Measurements from ENCODE around the gene SAMD11. TPM values are rescaled to one million over a fixed set of nuclear protein-coding genes. Genes with fewer than 3 reads are reported as not detected.

SAMD11 gene
- total and polyA plus RNA-seq, 2 experiments from 2014 or later, result 32.2 to 146 TPM

GRCh38 chr1:938711-939489 is 15.2 kb downstream of the SAMD11 start:
- H3K9me3 ChIP-seq (ENCODE audit: low read depth), result no peaks in the 10 kb centered on the region
- H3K4me1 ChIP-seq (ENCODE audit: low read depth), result peaks cover 28% of the 10 kb centered on the region
- H3K36me3 ChIP-seq, result no peaks in the 10 kb centered on the region
- H3K4me3 ChIP-seq, result no peak overlapping the region
- no peak for DNase-seq (ENCODE audit: low read depth in 1 of 2, low spot score in 1 of 2)
- peaks cover 25% of the 10 kb centered on the region for H3K27me3 ChIP-seq
- no peak for TF ChIP-seq CTCF (IDR thresholded peaks at IDR 0.05; ENCODE audit: low read depth, low read length)
- H3K27ac ChIP-seq, result no peak overlapping the region

DNA sequence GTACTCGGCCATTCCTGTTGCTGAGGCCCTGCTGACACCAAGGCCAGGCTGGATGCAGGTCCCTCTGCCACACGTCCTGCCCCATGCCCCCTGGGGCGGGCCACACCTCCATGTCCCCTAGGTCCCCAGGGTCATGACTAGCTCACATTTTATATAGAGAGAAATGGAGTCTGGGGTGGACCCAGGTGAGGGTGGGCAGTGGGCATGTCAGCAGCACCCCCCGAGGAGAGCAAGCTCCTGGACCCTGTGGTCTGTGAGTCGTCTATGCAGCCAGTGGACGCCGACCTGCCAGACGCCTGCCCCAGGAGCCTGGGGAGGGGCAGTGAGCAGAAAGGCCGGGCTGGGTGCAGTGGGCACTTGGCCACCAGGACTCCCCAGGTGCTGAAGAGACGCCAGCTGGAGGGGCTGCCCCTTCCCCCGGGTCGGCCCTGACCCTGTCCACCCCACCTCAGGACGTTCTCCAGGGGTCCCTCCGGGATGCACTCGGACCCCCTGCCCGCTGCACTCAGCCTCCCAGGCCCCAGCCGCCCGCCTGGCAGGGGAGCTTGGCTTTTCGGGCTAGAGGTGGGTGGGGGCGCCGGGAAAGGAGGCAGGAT is 15.9 kb downstream of the SAMD11 start:
- no peak overlapping the region for H3K27ac ChIP-seq
- H3K4me1 ChIP-seq (ENCODE audit: low read depth), result peaks cover 28% of the 10 kb centered on the region
- DNase-seq (ENCODE audit: low read depth in 1 of 2, low spot score in 1 of 2), result no peak
- H3K9me3 ChIP-seq (ENCODE audit: low read depth), result no peaks in the 10 kb centered on the region
- H3K36me3 ChIP-seq, result no peaks in the 10 kb centered on the region
- H3K27me3 ChIP-seq, result peaks cover 25% of the 10 kb centered on the region
- no peak for TF ChIP-seq CTCF (IDR thresholded peaks at IDR 0.05; ENCODE audit: low read depth, low read length)
- H3K4me3 ChIP-seq, result no peak overlapping the region

GRCh38 chr1:940107-941014 is 16.6 kb downstream of the SAMD11 start:
- DNase-seq (ENCODE audit: low read depth in 1 of 2, low spot score in 1 of 2), result peak; percentile 72 to 84
- no peaks in the 10 kb centered on the region for H3K9me3 ChIP-seq (ENCODE audit: low read depth)
- H3K36me3 ChIP-seq, result no peaks in the 10 kb centered on the region
- peaks cover 23% of the 10 kb centered on the region for H3K4me1 ChIP-seq (ENCODE audit: low read depth)
- peaks cover 25% of the 10 kb centered on the region for H3K27me3 ChIP-seq
- TF ChIP-seq CTCF (IDR thresholded peaks at IDR 0.05; ENCODE audit: low read depth, low read length), result no peak
- peak overlapping the region; percentile 29 for H3K4me3 ChIP-seq
- no peak overlapping the region for H3K27ac ChIP-seq

DNA sequence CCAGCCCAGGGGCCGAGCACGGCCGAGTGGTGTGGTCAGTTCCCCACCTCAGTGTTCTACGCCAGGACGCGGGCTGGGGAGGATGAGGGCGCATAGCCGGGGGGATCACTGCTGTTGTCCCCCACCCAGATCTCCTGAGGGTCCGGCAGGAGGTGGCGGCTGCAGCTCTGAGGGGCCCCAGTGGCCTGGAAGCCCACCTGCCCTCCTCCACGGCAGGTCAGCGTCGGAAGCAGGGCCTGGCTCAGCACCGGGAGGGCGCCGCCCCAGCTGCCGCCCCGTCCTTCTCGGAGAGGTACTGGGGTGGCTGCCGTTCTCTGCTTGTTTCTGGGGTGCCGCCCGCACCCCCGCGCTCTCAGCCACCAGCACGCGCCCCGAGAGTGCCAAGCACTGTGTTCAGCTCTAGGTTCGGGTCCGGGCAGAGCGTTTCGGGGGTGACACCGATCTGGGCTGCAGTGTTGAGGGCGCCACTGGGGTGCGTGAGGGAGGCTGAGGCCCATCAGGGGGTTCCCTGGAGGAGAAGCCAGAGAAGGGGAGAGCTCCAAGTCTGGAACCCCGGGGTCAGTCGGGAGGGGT is 17.4 kb downstream of the SAMD11 start:
- Histone ChIP-seq H3K4me1 (ENCODE audit: low read depth) (peaks cover 18% of the 10 kb centered on the region), H3K4me3 (peak overlapping the region; percentile 34), H3K27me3 (peaks cover 25% of the 10 kb centered on the region), H3K9me3 (ENCODE audit: low read depth) (no peaks in the 10 kb centered on the region), H3K36me3 (no peaks in the 10 kb centered on the region), H3K27ac (no peak overlapping the region)
- DNase-seq (ENCODE audit: low read depth in 1 of 2, low spot score in 1 of 2), result no peak
- TF ChIP-seq CTCF (IDR thresholded peaks at IDR 0.05; ENCODE audit: low read depth, low read length), result no peak
